Psoas muscle (tissue), 8 donors: ENCODE data around the gene PIAS4. TPM values are rescaled to one million over a fixed set of nuclear protein-coding genes. Genes with fewer than 3 reads are reported as not detected.
"Not testable (repeated sequence)": the region's sequence is repeated elsewhere in the genome, so short reads cannot be mapped to it uniquely, and the experiment has no call there.

ENCODE experiments used
- ATAC-seq, 4 donors: fragments of 200-7000 bp; cut with Tn5 transposase; one replicate each; pipeline ENCODE4 v1.9.1; 2020; ENCODE audit warnings: moderate library complexity in 3 of 4, mild to moderate bottlenecking in 2 of 4
- DNase-seq, 2 donors: peaks; one replicate each; pipeline ENCODE4 v3.0.0-alpha.2; 2020
- H3K27ac ChIP-seq: fragments of 200-600 bp; one replicate; pipeline ENCODE4 v1.8.0; 2022
- H3K27me3 ChIP-seq, 3 donors: fragments of 200-600 bp in 1 of 3; one replicate each; pipeline versions ENCODE4 v1.6.1 to v1.8.0; 2013 to 2022; ENCODE audit warnings: low read length in 2 of 3, mild to moderate bottlenecking in 2 of 3, moderate library complexity in 1 of 3; ENCODE audit not compliant: insufficient read depth in 3 of 3
- H3K36me3 ChIP-seq, 2 donors: fragments of 200-600 bp in 1 of 2; one replicate each; pipeline versions ENCODE4 v1.6.1 to v1.8.0; 2013 to 2022; ENCODE audit warnings: low read depth in 1 of 2, mild to moderate bottlenecking in 1 of 2, moderate library complexity in 1 of 2; ENCODE audit not compliant: insufficient read depth in 1 of 2
- H3K4me1 ChIP-seq: fragments of 200-600 bp; one replicate; pipeline ENCODE4 v1.8.0; 2022
- H3K4me3 ChIP-seq: fragments of 200-600 bp; one replicate; pipeline ENCODE4 v1.8.0; 2022; ENCODE audit warnings: mild to moderate bottlenecking
- H3K9me3 ChIP-seq: fragments of 200-600 bp; one replicate; pipeline ENCODE4 v1.8.0; 2022
- CTCF ChIP-seq: fragments of 200-600 bp; IDR thresholded peaks from one replicate; pipeline ENCODE4 v1.8.0; 2022; ENCODE audit warnings: antibody characterized with exemption
- WGBS, 3 donors: extraction: QIAGEN DNeasy Blood & Tissue Kit; methylation state at CpG; one replicate each; pipeline versions ENCODE4 v1.1.6 to v1.1.7; 2013; 5-methylcytosine and 5-hydroxymethylcytosine counted together
- intact Hi-C, 2 donors: fragments of 100-400 bp; cut with DNase I; formaldehyde crosslinking; loops; one replicate each; pipeline versions ENCODE4 v1.11.0 to v1.14.2; 2022
- polyA plus RNA-seq, 3 donors: library from polyadenylated mRNA; stranded (reverse); fragments of 200-250 nt; gene quantifications; one replicate each; pipeline ENCODE4 v1.2.3, GENCODE V29; 2013
- total RNA-seq, 4 donors: library from RNA; stranded (reverse); fragmentation: NEBNext Ultra II Directional in 2 of 4; extraction: Animal tissue kit (Norgen Biotek cat#: 25700) in 2 of 4; gene quantifications; one replicate each; pipeline versions ENCODE4 v1.2.1 to v1.2.4, GENCODE V29; 2021 to 2023
- donor health status: healthy with polysubstance abuse.
- donor health status: DM: no; HTN: no; CAD: no; lungs with moderate emphysema.
- donor health status: Bipolar disorder and iron deficiency.
- donor health status: healthy.
- donor health status: DM: yes; HTN: yes; CAD: no.
- donor health status: DM: no; HTN: no; CAD: no.
- donor health status: DM: no; HTN: no; CAD: no.
- donor health status: DM: yes; HTN: yes; CAD: no.

The PIAS4 gene
- total and polyA plus RNA-seq, 7 donors = 12.7 to 27.2 (median 15.1) TPM

DNA sequence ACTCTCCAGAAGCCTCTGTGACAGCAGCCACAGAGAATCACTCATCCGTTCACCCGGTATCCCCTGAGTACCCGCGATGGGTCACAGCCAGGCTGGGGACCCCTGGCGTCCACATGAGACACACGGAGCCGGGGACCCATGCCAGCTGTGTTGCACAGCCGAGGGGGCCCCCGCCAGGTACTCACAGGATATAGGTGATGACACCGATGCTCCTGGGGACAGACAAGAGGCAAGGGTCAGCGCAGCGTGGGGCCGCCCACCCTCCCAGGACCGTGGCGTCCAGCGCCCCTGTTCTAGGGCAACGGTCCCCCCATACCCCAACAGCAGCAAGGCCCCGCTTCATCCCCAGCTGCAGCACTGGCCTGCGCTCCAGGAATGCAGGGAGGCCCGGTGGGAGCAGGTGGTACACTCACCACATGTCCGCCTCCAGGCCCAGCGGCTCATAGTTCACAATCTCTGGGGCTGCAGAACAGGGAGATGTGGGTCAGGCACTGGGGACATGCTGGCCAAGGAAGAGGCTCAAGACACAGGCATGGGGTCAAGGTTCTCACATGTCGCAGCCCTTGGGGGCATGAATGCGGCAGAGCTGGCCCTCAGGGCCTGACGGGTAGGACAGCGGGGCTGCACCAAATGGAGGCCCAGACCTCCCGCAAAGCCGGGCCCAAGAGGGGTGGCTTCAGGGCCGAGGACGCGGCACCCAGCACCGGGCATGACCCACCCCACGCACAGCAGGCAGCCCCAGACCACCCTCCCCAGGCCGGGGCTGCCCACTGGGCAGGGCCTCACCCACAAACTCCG, 43.9 kb upstream of the PIAS4 start:
- ATAC-seq = peak in 1 of 4 donors; percentile 5
- no peaks in the 10 kb centered on the region for H3K27me3 ChIP-seq
- WGBS, 3 donors = 72 to 88% (median 76%) methylated on average over 32 to 35 of the region's 35 CpGs
- H3K27ac ChIP-seq = peak overlapping the region; percentile 65
- H3K36me3 ChIP-seq = peaks cover 14 to 95% of the 10 kb centered on the region in 2 donors
- intact Hi-C loops = no loop called here
- no peak overlapping the region for H3K4me3 ChIP-seq
- H3K9me3 ChIP-seq = no peaks in the 10 kb centered on the region
- peaks cover 37% of the 10 kb centered on the region for H3K4me1 ChIP-seq
- TF ChIP-seq CTCF = no peak
- DNase-seq = peak in 1 of 2 donors; percentile 24

GRCh38 chr19:3964256-3965194, 43.0 kb upstream of the PIAS4 start:
- WGBS, 3 donors = 84 to 90% (median 84%) methylated on average over 50 to 60 of the region's 60 CpGs

DNA sequence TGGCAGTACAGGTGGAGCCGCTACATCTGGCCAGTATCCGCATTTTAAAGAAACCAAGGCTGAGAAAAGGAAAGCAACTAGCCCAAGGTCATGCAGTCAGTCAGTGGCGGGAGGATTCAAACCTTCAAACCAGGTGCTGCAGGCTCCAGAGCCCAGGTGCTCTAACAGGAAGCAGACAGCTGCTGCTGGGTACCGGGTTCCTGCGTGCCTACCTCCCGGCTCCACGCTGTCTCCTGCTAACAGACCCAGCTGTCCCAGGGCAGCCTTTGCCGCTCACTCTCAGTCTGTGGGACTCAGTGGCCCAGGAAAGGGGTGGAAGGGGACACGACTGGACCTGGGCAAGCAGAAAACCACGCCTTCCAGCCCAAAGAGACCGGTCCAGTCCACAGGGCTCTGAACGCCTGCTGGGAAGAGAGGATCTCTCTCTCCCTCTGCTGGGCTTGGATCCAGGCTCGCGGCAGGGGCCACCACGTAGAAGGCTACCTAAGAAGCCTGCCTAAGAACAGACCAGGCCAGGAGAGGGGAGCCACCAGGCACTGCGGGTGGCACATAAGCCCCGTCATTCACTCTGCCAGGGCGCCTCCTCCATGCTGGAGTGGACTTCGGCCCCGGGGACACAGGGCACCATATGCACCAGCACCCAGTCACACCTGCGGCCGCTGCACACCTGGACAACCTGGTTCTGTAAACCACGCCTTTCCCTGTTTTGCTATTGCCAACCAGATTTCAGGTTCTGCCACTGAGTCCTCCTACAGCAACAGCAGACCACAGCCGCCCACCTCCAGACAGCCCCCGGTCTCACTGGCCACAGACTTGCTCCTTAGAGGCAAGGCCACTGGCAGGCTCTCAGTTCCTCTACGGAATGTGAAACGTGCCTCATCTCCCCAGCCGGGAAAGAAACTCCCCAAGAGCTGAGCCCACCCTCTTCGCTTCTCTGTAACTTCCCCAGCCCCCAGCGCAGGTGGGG, 41.2 kb upstream of the PIAS4 start:
- DNase-seq = peak in 1 of 2 donors; percentile 25
- Histone ChIP-seq H3K4me3 (peak overlapping the region; percentile 96), H3K36me3 (peaks cover 7 to 69% of the 10 kb centered on the region in 2 donors), H3K27ac (peak overlapping the region; percentile 99), H3K4me1 (peaks cover 51% of the 10 kb centered on the region), H3K27me3 (no peaks in the 10 kb centered on the region), H3K9me3 (no peaks in the 10 kb centered on the region)
- TF ChIP-seq CTCF = no peak
- 67 to 82% (median 77%) methylated on average over 30 of the region's 30 CpGs for WGBS, 3 donors
- intact Hi-C loops = no loop called here
- no peak for ATAC-seq

More at GRCh38 chr19:3964256-3965194, 43.0 kb upstream of the PIAS4 start:
- H3K27ac ChIP-seq = peak overlapping the region; percentile 99
- peaks cover 7 to 87% of the 10 kb centered on the region in 2 donors for H3K36me3 ChIP-seq
- DNase-seq = peak in 1 of 2 donors; percentile 24
- TF ChIP-seq CTCF = no peak
- intact Hi-C loops = no loop called here
- ATAC-seq = no peak
- no peak overlapping the region for H3K4me3 ChIP-seq
- H3K9me3 ChIP-seq = no peaks in the 10 kb centered on the region
- no peaks in the 10 kb centered on the region for H3K27me3 ChIP-seq
- peaks cover 44% of the 10 kb centered on the region for H3K4me1 ChIP-seq

DNA sequence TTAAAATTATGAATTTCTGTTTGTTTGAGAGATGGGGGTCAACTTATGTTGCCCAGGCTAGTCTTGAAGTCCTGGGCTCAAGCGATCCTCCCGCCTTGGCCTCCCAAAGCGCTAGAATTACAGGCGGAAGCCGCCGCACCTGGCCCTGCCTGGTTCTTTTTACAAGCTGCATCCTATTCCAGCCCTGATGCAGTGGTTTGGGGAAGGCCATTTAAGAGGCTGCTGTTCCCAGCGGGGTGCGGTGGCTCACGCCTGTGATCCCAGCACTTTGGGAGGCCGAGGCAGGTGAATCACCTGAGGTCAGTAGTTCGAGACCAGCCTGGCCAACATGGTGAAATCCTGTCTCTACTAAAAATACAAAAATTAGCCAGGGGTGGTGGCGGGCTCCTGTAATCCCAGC, 39.6 kb upstream of the PIAS4 start:
- Histone ChIP-seq H3K36me3 (peaks cover 7 to 59% of the 10 kb centered on the region in 2 donors), H3K4me3 (peak overlapping the region; percentile 96), H3K27ac (peak overlapping the region; percentile 99), H3K4me1 (peaks cover 47% of the 10 kb centered on the region)
- DNase-seq = peak in 1 of 2 donors; percentile 19
- H3K27me3 ChIP-seq, intact Hi-C loops, ATAC-seq, H3K9me3 ChIP-seq: not testable (repeated sequence)
- WGBS, 3 donors = 85 to 88% (median 87%) methylated on average over 12 of the region's 12 CpGs
